ENCODE results near the gene FAM210B.

- no peak for TF ChIP-seq CTCF (IDR thresholded peaks at IDR 0.05)
- no peak for TF ChIP-seq POLR2A (IDR thresholded peaks at IDR 0.05)
Observed at GRCh38 chr20:56323206-56323605, 35.6 kb upstream of the FAM210B start.

Measured in Peyer's patch (tissue), 4 donors.